Measurements from ENCODE around the gene ISX.

DNA sequence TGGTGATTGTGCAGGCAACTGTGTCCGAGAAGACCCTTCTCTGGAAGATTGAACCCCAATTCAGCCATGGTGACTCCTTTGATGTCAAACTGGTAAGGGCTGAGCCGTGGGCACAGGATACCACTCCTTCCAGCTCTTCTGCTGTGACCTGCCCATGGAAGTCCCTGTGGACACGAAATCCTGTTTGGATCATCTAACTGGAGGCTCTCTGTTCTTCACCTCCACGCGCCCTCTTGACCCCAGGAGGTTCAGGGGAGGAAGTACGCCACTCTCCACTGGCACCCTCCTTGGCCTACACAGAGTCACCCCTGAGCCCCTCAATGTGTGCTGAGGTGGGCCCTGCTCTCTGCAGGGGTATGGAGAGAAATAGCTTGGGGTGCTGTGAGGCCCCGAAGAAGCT, 810 bp downstream of the ISX start:
- TF ChIP-seq, protein P1, sequence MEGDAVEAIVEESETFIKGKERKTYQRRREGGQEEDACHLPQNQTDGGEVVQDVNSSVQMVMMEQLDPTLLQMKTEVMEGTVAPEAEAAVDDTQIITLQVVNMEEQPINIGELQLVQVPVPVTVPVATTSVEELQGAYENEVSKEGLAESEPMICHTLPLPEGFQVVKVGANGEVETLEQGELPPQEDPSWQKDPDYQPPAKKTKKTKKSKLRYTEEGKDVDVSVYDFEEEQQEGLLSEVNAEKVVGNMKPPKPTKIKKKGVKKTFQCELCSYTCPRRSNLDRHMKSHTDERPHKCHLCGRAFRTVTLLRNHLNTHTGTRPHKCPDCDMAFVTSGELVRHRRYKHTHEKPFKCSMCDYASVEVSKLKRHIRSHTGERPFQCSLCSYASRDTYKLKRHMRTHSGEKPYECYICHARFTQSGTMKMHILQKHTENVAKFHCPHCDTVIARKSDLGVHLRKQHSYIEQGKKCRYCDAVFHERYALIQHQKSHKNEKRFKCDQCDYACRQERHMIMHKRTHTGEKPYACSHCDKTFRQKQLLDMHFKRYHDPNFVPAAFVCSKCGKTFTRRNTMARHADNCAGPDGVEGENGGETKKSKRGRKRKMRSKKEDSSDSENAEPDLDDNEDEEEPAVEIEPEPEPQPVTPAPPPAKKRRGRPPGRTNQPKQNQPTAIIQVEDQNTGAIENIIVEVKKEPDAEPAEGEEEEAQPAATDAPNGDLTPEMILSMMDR (IDR thresholded peaks at IDR 0.05), result no peak
- TF ChIP-seq EP300 (IDR thresholded peaks at IDR 0.05), result no peak
- TF ChIP-seq POLR2A (IDR thresholded peaks at IDR 0.05), result no peak
